Femur (tissue), 1 donor: ENCODE data around the gene SETD1B.
A peak's percentile ranks its signal among the peaks of the same experiment; 100 is the strongest.
"Not testable (repeated sequence)": the region's sequence is repeated elsewhere in the genome, so short reads cannot be mapped to it uniquely, and the experiment has no call there.

Experiments
- DNase-seq: peaks from one replicate; pipeline ENCODE4 v3.0.0-alpha.2; 2017

SETD1B gene

GRCh38 chr12:121803861-121804416 lies at the start of gene SETD1B:
Gene SETD1B (plus strand): TSS chr12:121804009. CDS start chr12:121804738, 729 bp downstream.
- peak; percentile 63 for DNase-seq

- no peak for DNase-seq
Measured at GRCh38 chr12:121754836-121755235, 49.0 kb upstream of the SETD1B start.

GRCh38 chr12:121755591-121755990 lies 48.2 kb upstream of the SETD1B start:
- no peak for DNase-seq

GRCh38 chr12:121758536-121758935 lies 45.3 kb upstream of the SETD1B start:
- not testable (repeated sequence) for DNase-seq

- DNase-seq = no peak
Measured at GRCh38 chr12:121762269-121762668, 41.5 kb upstream of the SETD1B start.

- no peak for DNase-seq
Measured at GRCh38 chr12:121764808-121765207, 39.0 kb upstream of the SETD1B start.

- DNase-seq = peak; percentile 50
Measured at GRCh38 chr12:121765573-121765972, 38.2 kb upstream of the SETD1B start.

GRCh38 chr12:121766290-121767039 lies 37.3 kb upstream of the SETD1B start:
- no peak for DNase-seq

- peak; percentile 67 for DNase-seq
Measured at GRCh38 chr12:121767525-121768016, 36.2 kb upstream of the SETD1B start.

- no peak for DNase-seq
Measured at GRCh38 chr12:121769297-121769830, 34.4 kb upstream of the SETD1B start.

GRCh38 chr12:121769831-121770301 lies 33.9 kb upstream of the SETD1B start:
- DNase-seq = no peak

- DNase-seq = no peak
Measured at GRCh38 chr12:121770388-121770787, 33.4 kb upstream of the SETD1B start.

GRCh38 chr12:121770813-121771625 lies 32.8 kb upstream of the SETD1B start:
- DNase-seq = no peak

GRCh38 chr12:121773011-121773777 lies 30.6 kb upstream of the SETD1B start:
- peak; percentile 69 for DNase-seq

GRCh38 chr12:121774968-121775474 lies 28.8 kb upstream of the SETD1B start:
- DNase-seq = no peak

- DNase-seq = no peak
Measured at GRCh38 chr12:121775501-121775900, 28.3 kb upstream of the SETD1B start.

- peak; percentile 75 for DNase-seq
Measured at GRCh38 chr12:121776190-121777098, 27.4 kb upstream of the SETD1B start.

- DNase-seq = no peak
Measured at GRCh38 chr12:121778567-121779421, 25.0 kb upstream of the SETD1B start.

GRCh38 chr12:121779422-121779895 lies 24.4 kb upstream of the SETD1B start:
- DNase-seq = no peak

GRCh38 chr12:121780429-121780828 lies 23.4 kb upstream of the SETD1B start:
- no peak for DNase-seq
